Activated CD4-positive, alpha-beta T cell treated with anti-CD3 and anti-CD28 coated beads, Interleukin-2, amount 50 U/mL, for 4 hours (primary cell): Measurements from ENCODE around the gene LMCD1.
"Not testable (repeated sequence)": the region's sequence is repeated elsewhere in the genome, so short reads cannot be mapped to it uniquely, and the experiment has no call there.

Experiments
- DNase-seq, 2 experiments: peaks; one replicate each; pipeline ENCODE4 v3.0.0-alpha.2; 2020

The LMCD1 gene

DNA sequence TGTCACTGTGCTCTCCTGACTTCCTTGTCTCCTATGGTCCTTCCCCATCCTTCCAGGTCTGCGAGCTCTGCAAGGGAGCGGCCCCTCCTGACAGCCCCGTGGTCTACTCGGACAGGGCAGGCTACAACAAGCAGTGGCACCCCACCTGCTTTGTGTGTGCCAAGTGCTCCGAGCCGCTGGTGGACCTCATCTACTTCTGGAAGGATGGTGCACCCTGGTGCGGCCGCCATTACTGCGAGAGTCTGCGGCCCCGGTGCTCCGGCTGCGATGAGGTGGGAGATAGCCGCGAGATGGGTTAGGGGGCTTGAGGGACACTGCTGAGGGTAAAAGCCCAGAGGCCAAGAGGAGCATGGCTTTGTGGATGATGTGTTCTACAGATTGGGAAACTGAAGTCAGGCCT lies 63.8 kb downstream of the LMCD1 start:
- DNase-seq = no peak

DNA sequence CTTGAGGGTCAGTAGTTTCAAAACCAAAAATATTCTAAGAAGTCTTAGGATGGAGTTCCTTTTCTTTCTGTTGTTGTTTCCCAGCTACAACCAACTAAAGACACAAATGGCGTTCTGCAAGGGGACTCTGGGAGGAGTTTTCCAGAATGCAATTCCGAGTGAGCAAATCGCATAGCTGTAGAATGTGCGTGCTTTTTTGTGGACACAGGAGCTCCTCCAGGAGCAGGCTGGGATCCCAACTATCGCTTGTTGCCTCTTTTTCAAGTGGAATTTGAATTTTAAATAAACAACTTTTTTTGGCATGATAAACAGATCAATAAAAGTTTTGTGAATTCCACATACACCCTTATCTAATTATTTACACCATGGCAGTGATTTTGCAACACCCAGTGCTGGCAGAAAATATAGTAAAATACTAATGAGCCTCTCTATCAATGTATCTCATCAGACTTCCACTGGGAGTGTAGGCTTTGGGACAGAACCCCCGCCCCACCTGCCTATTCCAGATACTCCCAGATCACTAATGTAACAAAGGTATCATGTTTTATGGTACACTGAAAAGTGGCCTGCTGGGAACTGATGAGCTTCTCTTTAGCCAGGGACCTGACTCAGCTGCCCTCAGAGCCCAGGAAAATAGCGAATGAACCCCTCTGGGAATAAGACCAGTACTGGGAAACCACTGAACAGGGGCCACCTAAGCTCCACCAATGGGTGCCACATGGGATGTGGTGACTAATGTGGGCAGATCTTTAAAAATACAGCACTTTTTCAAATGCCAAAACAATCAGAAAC lies 66.4 kb downstream of the LMCD1 start:
- DNase-seq = no peak

DNA sequence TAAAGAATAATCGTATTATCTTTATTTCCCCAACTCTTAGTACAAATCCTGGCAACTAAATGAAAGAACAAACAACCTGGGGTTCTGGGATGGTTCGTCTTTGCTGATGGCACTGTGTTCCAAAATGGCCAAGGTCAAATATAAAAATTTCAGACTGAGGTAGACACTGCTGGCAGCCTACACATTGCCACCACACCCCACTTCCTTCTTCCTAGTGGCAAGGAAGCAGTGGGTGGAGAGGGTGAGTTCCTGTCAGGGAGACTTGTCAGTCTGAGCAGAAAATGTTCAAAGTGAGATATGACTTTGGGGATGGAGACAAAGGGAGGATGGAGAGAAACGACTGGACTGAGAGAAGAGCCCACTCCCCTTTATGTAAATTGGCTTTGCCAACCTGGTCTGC lies 69.6 kb downstream of the LMCD1 start:
- no peak for DNase-seq

DNA sequence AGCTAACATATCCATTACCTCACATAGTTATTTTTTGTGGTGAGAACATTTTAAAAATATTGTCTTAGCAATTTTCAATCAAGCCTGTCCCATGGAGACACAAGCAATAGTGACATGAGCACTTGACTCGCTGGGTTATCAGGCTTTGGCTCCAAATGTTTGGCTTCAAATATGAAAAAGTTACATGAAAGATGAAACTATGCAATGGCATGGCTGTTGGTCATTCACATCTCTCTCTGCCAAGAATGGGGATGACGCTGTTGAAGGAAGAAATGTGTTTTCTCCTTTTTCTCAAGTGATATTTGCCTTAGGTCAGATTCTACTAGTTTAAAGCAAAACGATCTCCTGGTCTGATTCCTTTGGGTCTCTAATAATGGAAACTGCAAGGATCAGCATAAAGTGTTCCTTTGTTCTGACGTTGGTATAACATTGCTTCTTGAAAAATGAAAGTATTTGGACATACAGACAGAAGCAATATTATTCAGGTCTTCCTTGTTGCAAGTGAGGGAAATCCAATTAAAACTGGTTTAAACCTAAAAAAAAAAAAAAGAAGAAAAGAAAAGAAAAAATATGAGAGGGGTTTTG lies 71.8 kb downstream of the LMCD1 start:
- no peak for DNase-seq

DNA sequence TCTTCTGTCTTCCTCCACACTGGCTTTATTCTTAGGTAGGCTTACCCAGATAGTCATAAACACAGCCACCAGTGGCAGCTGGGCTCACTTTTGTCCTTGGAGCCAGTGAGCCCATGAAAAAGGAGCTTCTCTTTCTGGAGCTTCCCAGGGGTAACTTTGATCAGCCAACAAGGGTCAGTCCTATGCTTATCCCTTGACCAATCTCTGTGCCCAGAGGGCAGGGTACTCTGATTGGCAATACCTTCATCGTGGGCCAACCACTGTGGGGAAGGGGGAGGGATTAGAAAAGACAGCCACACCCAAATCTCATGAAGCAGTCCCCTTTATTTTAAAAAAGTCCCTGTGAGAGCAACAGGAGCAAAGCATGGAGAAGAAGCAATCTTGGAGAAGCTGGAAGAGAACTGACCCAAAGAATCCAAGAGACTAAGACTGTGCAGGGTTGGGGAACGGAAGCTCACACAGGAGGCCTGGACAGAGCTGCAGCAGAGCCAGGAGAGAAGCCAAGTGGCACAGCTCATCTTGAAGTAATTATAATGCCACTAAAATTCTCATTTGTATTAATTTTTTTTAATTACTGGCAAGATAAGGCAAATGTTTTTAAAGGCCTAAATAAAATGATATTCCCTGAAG lies 72.5 kb downstream of the LMCD1 start:
- DNase-seq = no peak

DNA sequence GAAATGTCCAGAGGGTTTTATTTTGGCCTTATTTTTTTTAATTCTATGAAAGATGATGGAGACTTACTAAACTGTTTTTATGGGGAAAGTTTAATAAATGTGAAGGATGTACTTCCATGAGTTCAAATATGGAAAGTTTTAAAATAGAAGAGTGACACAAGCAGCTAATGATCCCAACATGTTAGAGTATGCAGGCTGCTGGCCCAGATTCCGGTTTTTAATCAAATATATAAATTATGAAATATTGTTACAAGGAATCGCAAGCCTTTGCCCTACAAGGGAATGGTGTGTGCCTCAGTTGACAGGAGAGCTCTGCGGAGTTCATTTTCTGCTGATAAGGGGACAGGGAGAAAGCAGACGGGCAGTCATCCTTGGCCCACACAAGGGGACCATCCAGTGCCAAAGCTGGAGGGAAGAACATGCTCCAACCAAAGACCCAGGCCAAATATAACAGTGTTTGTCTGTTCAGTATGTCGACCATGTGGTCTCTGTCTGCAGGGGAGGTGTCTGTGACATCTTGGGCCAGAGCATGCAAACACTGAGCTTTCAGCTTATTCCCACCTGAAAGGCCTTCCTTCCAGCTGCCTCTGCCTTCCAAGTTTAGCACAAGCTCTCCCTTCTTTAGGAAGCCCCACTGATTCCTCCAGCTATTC lies 73.2 kb downstream of the LMCD1 start:
- DNase-seq = no peak

DNA sequence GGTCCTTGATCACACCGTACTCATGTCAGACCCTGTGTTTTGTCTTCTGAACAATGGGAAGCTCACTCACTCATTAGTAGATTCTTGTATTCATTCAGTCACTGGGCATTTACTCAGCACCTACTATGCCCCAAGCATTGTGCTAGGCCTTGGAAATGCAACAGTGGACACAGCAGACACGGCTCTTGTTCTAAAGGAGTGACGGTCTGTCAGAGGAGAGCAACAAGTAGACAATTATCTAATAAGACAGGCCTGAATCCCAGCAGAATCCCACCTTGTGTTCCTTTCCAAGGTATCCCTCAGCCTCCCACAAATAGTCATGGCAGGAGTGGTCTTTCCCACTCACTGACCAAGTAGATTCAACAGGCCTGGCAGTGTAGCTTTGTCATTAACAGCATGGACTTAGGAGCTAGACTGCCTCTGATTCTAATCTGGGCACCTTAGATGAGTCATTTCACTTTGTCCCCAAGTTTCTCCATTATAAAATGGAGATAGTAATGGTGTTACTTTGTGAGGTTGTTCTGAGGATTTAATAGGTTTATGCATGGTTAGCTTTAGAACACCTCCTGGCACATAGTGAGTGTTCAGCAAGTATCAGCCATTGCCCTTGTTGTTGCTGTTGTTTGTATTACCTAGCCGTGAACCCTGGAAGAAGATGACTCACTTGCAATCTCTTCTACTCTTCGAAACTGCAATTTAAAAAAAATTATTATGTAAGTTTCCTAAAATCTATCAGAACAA lies 73.9 kb downstream of the LMCD1 start:
- DNase-seq = no peak

DNA sequence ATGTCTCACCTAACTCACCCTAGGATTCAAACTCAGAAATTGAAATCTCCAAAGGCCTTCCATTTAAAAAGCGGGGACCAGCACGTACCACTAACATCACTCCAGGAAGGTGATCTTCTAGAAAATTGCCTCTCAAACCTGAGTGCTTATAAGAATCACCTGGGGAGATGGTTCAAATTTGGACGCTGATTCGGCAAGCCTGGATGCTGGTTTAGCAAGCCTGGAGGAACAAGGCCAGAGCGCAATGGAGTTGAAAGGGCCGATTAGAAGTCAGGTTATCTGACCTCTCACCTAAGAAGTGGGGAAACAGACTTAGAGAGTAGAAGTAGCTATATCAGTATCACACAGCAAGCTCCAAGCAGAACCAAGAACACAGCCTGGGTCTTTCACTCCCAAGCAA lies 74.8 kb downstream of the LMCD1 start:
- no peak for DNase-seq

DNA sequence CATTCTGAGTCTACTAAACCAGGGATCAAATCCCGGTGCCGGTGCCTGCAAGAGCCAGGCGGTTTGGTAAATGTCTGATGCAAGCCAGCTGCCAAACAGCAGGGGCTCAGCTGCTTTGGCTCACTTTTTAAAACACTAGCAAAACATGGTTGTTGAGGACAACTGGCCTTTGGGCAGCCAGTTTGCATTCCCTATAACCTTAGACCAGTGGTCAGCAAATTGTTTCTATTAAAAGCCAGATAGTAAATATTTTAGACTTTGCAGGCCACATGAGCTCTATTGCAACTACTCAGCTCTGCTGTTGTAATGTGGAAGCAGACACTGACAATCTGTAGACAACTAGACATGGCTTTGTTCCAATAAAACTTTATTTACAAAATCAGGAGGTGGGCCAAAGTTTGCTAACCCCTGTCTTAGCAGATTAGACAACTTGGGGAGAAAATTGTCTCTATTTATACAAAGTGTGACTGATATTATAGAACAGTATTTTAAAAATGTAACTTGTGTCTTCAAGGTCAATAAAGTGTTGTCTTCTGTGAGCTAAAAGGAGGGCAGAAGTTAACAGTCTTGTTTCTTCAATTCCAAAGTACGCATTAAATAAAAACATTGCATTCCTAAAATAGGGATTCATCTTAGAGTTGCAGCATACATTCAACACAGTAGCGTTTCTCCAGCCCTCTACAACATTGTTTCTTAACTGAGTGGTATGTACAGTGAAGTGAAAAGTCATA lies 75.4 kb downstream of the LMCD1 start:
- no peak for DNase-seq

DNA sequence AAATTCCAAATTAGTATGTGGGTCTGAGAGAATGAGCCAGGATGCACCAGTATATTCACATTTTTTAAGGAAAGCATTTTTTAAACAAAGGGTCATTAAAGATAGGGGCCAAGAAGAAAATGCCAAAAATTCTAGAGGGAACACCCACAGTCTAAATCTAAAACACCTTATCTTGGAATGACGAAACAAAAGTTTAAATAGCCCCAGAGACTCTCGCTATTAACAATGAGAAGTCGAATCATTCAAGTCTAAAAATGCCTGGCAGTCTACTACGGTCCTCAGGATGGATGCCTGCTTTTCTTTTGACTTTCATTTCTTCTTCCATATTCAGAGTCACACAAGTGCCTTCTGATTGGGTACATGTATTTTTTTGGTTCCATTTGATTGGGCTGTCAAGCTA lies 76.7 kb downstream of the LMCD1 start:
- no peak for DNase-seq

DNA sequence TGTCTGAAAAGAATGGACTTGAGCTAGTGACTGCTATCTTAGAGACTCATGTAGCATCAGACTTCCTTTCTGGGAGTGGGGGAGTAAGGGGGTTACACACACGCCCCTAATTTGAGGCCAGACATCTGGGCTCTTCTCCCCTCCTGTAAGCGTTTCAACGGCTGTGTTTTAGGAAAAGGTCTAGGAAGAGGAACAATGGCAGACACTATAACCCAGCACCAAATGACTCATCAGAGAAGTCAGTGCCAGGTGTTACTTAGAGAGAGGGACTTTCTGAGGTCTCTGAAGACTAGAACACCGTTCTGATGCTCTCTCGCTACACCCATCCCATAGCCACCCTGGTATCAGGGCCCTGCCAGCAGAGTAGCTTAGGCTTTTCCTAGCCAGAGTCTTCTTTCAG lies 77.5 kb downstream of the LMCD1 start:
- no peak for DNase-seq

DNA sequence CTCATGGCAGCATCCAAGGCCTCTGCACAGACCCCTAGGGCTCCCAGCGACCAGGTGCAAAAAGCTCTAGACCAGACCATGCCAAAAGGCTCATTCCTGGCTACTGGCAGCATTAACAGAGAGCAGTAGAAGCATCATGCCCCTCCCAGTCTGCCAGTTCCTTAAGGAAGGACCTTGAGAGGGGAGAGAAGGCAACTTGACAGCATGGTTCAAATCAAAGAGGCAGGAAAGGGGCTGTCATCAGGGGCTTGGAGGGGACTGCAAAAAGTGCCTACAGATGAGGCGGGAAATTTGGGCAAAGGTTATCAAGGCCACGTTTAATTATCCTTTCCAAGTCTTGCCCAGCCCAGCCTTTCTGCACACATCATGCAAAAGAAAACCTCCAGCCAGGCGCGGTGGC lies 78.3 kb downstream of the LMCD1 start:
- no peak for DNase-seq

DNA sequence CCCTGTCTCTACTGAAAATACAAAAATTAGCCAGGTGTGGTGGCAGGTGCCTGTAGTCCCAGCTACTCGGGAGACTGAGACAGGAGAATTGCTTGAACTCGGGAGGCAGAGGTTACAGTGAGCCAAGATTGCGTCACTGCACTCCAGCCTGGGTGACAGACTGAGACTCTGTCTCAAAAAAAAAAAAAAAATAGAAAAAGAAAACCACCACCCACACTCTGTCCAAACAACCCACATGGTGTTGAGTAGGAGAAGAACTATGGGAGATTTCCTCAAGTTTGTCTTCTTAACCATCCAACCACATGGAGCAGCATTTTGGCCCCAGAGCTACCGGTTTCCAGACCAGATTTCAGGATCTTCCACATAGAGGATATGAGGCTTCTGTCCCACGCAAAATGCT lies 78.8 kb downstream of the LMCD1 start:
- DNase-seq = not testable (repeated sequence)

DNA sequence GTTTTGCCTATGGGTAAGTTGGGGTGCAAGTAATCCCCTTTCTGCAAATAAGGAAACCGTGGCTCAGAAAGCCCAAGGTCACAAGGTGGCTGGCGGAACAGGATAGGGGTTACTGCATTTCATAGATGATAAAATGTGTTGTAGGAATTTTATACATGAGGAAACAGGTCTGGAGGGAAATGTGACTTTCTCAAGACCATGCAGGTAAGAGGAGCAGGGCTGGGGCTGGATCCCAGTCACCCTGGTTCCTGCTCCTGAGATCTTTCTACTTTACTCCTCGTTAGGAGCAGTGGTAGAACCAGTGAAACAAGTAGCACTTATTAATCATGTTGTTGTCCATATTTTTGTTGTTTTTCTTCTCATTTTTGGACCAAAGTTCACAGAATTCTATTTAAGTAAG lies 79.8 kb downstream of the LMCD1 start:
- no peak for DNase-seq

DNA sequence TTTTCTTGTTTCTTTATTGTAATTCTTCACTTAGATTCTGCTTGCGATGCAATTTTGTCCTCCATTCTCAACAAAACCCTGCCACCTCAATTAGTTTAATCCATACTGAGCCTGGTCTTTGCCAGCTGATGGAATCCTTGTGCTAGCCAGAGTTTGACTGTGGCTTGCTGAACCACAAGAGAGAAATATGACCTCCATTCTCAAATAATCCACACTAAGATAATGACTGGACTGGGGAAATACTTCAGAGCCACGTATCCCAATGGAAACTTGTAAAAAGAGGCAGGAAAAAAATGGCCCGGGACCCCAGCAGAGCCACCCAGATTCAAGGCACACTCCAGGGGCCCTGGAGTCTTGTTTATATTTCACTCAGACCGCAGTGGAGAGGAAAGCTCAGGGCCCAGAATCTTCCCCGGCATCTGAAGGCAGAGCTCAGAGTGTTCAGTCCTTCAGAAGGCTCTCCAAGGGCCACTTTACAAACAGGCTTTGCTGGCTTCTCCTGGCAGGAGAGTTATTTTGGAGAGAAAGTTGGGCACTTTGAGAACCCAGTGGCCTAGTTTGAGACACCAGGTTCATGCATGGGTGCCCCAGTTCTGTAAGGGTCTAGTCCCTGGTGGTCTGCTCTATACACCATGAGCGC lies 80.3 kb downstream of the LMCD1 start:
- no peak for DNase-seq

DNA sequence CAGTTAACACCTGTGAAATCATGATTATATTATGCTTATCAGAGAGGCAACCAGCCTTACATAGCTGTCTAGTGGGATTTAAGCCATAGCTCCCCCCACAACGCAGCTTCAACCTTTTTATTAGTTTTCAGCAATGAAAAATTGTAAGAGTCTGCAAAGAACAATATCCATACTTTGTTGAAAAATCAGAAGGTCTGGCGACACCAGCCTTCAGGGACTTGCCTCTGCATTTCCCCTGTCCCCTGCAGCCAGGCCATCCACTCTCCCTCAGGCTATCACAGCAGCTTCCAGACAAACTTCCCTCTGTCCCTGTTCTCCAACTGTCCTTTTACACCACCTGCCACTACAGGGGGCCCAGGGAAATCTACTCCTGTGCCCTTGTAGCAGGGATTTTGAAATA lies 83.0 kb downstream of the LMCD1 start:
- DNase-seq = no peak

DNA sequence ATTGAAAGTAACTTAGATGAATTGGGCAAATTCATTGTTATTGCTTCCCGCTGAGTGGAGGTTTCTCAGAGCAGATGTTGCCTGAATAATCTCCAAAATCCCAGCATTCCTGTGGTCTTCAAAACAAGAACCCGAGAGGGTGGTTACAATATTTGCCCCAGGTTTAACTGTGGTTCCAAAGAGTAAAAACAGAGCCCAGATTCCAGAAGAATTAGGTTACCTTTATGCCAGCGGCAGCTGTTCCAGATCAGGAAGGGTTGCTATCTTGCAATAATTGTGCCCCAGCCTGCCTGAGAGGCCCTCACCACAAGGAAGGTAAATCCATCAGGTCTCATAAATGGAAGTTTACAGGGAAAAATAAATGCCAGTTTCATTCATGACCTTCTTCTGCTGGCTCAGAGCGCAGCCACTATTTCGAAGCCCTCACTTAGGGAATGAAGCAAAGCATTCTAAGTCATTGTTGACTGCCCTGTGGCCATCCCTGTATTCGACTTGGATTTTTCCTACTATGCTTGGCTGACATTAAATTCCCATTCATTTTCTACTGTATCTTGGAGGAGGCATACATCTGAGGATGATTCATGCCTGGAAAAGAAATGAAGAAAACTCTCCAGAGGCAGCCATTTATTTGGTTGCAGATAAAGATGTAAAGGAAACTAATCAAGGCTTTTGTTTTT lies 88.4 kb downstream of the LMCD1 start:
- no peak for DNase-seq

DNA sequence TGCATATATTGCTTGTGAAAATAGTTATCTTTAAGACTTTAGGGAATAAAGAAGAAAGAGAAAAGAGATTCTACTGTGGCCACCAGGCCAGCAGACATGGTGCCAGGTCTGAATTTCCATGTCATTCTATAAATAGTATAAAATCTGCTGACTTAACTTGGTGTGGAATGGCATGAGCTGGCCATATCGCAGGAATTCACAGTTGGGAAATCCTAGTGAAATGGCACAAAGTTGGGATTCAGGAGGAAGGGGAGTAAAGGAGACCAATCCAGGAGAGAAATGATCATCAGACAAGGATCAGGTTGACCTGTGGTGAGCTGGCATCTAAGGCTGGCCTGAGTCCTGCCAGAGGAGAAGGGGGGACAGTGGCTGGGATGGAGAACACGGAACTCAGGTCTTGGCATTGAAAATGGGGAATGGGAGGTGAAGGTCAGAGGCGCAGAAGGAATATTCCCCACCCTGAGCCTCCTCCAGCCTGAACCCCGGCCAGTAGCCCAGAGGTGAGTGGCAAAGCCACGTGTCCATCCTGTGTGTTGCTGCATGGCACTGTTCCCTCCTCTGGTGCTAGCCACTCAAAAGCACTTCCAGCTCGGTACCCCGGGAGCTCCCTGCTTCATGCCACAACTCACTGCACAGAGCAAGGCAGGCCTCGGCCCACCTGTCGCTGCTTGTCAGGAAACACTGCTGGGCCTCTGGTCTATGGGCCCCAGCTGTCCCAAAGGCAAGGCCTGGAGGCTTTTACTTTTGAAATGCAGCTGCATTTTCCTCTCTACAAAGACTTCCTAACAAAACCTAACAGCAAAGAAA lies 91.6 kb downstream of the LMCD1 start:
- no peak for DNase-seq

DNA sequence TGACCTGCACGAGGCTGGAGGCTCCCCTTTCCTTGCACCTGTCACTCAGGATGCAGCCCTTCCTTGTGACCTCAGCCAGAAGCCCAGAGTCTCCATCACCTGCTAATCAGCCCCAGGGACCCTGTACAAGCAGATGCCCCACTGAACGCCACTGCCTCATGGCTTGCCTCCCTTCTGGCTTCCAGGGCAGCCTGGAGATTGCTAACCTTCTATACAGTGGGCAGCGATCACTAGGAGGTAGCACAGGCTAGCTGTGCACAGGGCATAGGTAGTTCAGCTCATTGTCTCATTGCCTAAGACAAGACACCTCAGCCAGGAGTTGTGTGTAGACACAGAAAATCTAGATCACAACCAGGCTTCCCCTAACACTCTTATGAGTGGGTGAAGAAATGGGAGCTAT lies 93.6 kb downstream of the LMCD1 start:
- DNase-seq = no peak

DNA sequence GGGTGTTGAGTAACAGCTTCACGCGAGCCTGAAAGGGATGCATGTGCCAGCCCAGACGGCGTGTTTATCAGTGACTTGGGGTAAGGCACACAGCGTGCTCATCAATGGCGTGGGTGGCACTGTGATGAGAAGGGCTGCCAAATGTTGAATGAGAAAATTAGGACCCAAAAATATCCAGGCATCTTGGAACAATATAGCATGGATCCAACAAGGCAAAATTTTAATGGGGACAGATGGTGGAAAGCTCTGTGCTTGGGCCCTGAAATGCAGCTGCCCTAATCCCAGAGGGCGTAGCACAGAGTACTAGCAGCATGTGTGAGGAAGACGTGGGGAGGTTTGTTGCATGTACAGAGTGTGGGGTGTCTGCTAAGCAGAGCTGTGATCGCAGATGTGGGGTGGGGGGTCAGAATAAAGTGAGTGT lies 94.1 kb downstream of the LMCD1 start:
- no peak for DNase-seq
